ENCODE results near the gene SNRNP70. TPM values are rescaled to one million over a fixed set of nuclear protein-coding genes. Genes with fewer than 3 reads are reported as not detected.
"Not testable (repeated sequence)": the region's sequence is repeated elsewhere in the genome, so short reads cannot be mapped to it uniquely, and the experiment has no call there.

SNRNP70 gene, protein sequence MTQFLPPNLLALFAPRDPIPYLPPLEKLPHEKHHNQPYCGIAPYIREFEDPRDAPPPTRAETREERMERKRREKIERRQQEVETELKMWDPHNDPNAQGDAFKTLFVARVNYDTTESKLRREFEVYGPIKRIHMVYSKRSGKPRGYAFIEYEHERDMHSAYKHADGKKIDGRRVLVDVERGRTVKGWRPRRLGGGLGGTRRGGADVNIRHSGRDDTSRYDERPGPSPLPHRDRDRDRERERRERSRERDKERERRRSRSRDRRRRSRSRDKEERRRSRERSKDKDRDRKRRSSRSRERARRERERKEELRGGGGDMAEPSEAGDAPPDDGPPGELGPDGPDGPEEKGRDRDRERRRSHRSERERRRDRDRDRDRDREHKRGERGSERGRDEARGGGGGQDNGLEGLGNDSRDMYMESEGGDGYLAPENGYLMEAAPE
- 259 TPM for polyA plus RNA-seq (ENCODE audit: insufficient read length)

DNA sequence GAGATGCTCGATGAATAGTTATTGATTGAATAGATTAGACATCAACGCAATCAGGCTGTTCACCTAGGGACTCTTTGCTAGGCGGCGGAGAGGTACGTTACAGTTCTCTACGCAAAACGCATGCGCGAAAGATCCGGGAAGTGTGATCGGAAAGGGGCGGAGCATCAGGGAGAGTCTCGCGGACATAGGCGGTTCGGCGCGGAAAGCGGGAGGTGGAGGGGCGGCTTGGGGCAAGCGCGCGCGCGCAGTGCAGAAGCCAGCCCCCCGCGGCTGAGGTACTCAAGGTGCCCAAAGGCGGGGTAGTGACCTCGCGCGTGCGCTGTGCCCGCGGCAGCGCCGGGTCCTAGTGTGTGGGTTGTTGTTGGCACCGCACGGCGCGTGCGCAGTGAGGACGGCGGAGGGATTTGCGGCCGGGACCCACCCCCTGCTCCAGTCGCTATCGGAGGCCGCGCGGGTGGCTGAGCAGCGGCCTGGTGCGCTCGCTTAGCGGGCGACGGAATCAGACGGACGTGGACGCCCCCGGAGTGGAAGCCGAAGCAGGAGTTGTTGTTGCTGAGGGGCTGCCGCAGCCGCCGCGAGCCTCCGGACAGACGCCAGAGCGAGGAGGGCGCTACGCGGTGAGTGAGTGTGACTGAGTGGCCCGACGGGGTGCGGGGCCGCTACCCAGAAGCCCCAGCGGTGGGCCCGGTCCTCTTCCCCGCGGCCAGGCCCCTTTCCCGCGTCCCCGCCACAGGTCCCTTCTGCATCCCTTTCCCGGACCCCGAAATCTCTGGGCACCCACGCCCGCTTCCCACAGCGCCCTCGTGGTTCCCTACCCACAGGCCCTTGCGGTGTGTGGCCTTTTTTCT, at the start of gene SNRNP70:
TSS of gene SNRNP70 (plus strand) at position 432 of the 848 bp plus-strand sequence. CDS start 964 bp downstream, outside the sequence.
- peak; percentile 100 for DNase-seq

DNA sequence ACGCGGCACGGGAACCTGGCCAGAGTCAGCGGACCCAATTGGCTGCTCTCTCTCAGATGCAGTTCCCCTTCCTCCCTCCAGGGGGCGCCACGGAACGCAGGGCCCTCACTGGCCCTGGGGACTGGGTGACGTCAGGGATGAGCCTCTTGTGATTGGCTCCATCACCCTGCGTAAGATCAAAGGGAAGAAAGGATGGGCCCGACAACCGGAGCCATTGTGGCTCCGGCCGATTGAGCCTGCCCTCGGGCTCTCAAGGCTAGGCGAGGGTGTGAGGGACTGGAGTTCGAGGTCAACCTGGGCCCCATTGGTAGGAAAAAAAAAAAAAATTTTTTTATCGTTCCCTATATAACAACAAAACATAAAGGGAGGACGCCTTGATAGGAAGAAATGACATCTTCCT, 48.4 kb upstream of the SNRNP70 start, which contains the start of gene CGB1:
TSS of gene CGB1 (minus strand) at position 81 of the 400 bp plus-strand sequence. CDS start 184 bp downstream, outside the sequence.
- DNase-seq = not testable (repeated sequence)

DNA sequence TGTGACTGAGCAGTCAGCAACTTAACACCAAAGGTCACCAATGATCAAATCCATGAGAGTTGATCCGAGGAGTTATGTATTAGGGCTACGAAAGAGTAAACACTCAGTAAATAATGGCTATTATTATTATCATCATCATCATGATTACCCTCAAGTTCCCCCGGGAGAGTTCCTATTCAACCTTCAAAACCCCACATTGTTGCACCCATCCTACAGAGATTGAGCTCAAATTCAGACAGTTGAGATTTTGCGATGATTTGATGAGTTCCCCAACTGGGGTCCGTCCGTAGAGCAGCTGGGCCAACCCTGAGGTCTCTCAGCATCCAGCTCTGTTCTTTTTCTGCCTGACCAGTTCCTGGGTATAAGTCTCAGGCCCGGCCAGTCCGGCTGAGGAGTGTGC, 47.1 kb upstream of the SNRNP70 start:
- not testable (repeated sequence) for DNase-seq

DNA sequence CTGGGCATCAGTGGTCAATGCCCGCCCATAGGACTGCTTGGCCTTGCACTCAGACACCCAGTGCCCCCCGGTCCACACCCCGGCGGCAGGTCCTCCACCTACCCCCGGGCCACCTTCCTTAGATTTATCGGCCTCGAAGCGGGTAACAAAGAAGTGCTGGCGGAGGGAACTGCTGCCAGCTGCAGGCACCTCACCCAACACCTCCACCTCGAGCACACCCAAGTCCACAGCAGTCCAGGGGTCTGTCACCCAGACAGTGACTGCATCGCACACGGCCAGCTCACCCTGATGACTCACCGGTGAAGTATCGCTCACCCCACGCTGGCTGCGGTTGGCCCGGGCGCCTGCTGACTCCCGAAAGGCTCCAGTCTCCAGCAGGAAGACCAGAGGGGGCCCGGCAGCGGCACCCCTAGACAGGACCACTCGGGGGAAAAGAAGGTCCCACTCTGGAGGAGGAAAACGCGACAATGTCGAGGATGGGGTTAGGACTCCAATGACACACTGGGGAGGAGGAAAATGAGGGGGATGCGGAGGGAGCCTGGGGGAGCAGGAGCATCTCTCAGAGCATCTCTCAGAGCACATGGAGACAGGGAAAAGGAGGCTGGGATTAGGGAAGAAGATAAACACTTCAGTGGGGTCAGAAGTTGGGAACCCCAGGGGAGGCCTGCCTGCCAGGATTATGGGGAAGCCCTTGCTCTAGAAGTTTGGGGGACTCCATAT, 46.5 kb upstream of the SNRNP70 start:
- not testable (repeated sequence) for DNase-seq

DNA sequence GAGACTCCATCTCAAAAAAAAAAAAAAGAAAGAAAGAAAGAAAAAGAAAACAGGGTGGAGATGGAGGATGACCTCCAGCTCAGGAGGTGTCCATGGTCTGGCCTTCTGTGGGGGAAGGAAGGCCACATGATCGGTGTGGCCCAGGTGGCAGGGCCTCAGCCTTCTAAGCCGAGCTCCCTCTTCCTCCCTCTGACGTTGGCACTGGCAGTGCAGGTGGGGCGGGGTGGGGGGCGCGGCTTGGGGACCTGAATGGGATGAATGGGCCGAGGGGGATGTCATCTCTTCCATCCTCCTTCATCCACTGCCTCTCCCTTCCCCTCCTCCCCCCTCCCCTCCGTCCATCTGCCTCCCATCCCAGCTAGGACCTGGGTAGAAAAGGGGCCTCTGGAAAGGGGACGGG, 45.5 kb upstream of the SNRNP70 start:
- not testable (repeated sequence) for DNase-seq

DNA sequence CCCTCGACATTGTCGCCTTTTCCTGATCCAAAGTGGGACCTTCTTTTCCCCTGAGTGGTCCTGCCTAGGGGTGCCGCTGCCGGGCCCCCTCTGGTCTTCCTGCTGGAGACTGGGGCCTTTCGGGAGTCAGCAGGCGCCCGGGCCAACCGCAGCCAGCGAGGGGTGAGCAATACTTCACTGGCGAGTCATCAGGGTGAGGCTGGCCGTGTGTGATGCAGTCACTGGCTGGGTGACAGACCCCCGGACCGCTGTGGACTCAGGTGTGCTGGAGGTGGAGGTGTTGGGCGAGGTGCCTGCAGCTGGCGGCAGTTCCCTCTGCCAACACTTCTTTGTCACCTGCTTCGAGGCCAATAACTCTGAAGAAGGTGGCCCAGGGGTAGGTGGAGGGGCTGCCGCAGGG, 43.1 kb upstream of the SNRNP70 start:
- no peak for DNase-seq

DNA sequence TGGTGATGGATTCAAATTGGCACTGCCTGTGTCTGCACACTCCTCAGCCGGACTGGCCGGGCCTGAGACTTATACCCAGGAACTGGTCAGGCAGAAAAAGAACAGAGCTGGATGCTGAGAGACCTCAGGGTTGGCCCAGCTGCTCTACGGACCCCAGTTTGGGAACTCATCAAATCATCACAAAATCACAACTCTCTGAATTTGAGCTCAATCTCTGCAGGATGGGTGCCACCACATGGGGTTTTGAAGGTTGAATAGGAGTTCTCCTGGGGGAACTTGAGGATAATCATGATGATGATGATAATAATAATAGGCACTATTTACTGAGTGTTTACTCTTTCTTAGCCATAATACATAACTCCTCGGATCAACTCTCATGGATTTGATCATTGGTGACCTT, 42.6 kb upstream of the SNRNP70 start:
- DNase-seq = not testable (repeated sequence)

DNA sequence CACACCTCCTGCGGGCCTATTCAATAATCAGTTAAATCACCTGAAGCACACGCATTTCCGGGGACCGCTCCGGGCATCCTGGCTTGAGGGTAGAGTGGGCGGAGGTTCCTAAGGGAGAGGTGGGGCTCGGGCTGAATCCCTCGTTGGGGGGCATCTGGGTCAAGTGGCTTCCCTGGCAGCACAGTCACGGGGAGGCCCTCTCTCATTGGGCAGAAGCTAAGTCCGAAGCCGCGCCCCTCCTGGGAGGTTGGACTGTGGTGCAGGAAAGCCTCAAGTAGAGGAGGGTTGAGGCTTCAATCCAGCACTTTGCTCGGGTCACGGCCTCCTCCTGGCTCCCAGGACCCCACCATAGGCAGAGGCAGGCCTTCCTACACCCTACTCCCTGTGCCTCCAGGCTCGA, 41.7 kb upstream of the SNRNP70 start, which contains the start of gene CGB5:
TSS of gene CGB5 (plus strand) at position 301 of the 400 bp plus-strand sequence. CDS start 362 bp downstream, outside the sequence.
- DNase-seq = not testable (repeated sequence)

DNA sequence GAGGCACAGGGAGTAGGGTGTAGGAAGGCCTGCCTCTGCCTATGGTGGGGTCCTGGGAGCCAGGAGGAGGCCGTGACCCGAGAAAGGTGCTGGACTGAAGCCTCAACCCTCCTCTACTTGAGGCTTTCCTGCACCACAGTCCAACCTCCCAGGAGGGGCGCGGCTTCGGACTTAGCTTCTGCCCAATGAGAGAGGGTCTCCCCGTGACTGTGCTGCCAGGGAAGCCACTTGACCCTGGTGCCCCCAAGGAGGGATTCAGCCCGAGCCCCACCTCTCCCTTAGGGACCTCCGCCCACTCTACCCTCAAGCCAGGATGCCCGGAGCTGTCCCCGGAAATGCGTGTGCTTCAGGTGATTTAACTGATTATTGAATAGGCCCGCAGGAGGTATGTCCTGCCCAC, 36.2 kb upstream of the SNRNP70 start, which contains the start of gene CGB8:
TSS of gene CGB8 (minus strand) at position 101 of the 400 bp plus-strand sequence. CDS start 372 bp downstream, outside the sequence.
- DNase-seq = not testable (repeated sequence)

DNA sequence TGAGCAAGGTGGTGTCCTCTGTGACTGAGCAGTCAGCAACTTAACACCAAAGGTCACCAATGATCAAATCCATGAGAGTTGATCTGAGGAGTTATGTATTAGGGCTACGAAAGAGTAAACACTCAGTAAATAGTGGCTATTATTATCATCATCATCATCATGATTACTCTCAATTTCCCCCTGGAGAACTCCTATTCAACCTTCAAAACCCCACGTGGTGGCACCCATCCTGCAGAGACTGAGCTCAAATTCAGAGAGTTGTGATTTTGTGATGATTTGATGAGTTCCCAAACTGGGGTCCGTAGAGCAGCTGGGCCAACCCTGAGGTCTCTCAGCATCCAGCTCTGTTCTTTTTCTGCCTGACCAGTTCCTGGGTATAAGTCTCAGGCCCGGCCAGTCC, 35.4 kb upstream of the SNRNP70 start:
- not testable (repeated sequence) for DNase-seq

DNA sequence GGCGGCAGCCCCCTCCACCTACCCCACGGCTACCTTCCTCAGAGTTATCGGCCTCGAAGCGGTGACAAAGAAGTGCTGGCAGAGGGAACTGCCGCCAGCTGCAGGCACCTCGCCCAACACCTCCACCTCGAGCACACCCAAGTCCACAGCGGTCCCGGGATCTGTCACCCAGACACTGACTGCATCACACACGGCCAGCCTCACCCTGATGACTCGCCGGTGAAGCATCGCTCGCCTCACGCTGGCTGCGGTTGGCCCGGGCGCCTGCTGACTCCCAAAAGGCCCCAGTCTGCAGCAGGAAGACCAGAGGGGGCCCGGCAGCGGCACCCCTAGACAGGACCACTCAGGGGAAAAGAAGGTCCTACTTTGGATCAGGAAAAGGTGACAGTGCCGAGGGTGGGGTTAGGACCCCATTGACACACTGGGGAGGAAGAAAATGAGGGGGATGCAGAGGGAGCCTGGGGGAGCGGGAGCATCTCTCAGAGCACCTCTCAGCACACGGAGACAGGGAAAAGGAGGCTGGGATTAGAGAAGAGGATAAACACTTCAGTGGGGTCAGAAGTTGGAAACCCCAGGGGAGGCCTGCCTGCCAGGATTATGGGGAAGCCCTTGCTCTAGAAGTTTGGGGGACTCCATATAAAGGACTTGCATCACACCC, 34.7 kb upstream of the SNRNP70 start:
- not testable (repeated sequence) for DNase-seq

DNA sequence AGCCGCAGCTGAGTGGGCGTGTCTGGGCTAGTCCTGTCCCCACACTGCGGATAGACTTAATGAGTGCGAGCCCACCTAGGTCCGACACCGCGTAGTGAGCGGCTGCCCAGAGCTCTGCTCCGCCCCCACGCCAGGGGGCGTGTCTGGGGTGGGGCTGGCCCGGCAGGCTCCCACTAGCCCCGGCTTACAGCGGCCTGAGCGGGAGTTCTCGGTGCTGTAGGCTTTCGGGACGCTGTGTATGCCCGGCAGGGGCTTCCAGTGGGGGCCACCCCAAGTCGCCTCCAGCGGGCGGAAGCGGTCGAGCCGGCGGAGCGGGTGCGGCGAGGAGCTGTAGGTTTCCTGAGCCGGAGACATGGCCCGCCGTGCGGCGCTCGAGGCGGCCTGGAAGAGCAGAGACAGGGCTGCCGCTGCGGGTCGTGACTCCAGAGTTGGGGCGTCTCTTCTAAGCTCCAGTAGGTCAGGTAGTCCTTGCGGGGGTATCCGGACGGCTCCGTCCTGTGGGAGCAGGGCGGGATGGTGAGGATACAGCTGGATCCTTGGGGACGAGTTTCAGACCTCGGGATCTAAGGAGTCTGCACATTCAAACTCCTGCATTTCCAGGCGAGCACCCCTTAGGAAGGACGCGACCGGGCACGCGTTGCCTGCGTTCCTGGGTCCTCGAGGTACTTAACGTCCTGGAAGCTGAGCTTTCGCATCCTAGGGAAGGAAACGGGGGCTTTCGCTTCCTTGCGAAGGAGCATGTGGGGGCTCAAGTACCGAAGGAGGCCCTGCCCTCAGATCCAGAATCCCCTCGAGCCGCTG, 28.9 kb upstream of the SNRNP70 start:
- peak; percentile 46 for DNase-seq

DNA sequence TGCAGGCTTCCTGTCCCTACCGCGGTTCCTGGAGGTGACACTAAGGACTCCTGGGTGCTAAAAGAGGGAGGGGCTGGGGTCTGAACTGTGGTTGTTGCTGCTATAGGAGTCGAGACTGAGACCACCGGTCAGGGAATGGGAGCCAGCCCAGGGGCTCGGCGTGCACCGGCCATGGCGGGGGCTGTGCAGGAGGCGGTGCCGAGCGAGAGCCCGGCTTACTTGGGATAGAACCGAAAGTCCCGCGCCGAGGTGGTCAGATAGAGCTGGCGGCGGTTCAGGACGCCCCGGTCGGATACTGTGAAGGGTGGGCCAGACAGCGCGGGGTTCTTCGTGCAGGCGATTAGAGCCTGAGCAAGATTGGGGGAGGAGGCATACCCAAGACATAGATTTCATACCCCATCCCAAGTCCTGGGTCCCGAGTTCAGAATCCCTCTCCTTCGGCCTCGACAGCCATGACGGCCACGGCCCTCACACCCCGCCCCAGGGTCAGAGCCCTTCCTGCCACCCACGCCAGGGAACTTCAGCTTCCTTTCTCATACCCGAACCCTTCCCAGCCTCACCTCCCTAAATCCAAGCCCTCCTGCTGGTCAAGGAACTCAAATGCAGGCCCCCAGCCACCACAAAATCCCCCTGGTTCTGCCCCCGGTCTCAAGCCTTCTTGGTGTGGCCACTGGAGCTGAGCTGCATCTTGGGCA, 28.2 kb upstream of the SNRNP70 start:
- DNase-seq = not testable (repeated sequence)

DNA sequence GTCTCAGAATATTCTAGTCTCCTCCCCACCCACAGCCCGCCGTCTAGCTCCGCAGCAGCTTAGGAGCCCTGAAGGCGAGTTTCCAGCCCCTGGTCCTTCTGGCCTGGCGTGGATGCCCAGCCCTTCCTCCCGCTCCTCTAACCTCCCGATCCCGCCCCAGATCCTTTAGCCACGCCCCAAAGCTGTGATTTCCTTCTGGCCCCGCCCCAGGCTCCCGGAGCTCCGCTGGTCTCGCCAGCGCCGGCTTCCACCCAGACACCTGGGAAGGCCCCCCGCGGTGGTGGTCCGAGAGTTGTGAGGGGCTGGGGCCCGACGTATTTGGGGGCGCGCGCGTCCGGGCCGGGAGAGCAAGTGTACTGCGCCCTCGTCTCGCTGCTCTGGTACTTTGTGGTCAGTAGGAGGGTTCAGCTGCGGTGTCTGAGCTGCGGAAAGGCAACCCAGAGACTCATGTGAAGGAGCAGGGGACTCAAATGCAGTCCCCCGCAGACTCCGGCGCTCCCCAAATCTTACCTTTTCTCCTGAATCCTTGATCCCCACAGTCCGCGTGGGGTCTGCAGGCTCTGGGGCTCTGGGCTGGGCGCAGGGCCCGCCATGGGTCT, 27.5 kb upstream of the SNRNP70 start, which contains the start of gene CGB7:
TSS of gene CGB7 (minus strand) at position 114 of the 599 bp plus-strand sequence. CDS start 2,374 bp downstream, outside the sequence.
- no peak for DNase-seq

DNA sequence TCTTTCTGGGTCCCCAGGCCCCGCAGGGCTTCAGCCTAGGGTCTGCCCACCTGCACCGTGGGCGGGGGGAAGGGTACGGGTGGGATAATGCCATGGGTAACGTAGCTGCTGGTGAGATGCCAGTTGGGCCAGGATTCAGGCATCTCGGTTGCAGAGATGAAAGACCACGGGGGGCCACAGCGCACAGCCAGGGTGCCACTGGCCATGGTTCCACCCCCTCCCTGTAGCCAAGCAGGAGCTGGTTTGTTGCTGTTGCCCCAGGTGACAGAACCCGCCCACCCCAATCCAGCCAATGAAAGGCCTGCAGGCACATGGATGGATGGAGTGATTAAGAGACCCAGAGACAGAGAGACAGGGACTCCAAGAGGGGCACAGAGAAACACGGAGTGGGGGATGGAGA, 26.7 kb upstream of the SNRNP70 start:
- DNase-seq = no peak

DNA sequence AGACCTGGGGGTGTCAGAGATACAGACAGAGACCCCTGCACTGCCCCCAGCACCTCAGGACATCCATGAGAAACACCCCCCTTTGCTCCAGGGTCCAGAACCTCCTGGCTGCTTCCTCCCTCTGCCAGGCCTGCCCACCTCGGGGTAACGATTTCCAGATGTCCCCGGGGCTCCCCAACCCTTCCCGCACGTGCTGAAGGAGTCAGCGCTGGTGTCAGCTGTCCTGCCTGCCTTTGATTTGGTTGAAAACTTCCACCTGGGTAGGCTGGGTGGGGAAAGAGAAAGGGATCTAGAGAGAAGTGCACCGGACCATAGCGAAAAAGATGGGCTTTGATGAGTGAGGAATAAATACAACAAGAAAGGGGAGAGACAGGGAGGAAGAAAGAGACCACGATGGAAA, 26.2 kb upstream of the SNRNP70 start:
- no peak for DNase-seq

DNA sequence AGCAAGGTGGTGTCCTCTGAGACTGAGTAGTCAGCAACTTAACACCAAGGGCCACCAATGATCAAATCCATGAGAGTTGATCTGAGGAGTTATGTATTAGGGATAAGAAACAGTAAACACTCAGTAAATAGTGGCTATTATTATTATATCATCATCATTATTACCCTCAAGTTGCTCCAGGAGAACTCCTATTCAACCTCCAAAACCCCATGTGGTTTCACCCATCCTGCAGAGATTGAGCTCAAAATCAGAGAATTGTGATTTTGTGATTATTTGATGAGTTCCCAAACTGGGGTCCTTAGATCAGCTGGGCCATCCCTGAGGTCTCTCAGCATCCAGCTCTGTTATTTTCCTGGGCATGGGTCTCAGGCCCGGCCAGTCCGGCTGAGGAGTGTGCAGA, 24.3 kb upstream of the SNRNP70 start:
- DNase-seq = no peak

DNA sequence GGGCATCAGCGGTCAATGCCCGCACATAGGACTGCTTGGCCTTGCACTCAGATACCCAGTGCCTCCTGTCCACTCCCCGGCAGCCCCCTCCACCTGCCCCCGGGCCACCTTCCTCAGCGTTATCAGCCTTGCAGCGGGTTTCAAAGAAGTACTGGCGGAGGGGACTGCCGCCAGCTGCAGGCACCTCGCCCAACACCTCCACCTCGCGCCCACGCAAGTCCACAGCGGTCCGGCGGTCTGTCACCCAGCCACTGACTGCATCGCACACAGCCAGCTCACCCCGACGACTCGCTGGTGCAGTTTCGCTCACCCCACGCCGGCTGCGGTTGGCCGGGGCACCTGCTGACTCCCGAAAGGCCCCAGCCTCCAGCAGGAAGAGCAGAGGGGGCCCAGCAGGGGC, 23.8 kb upstream of the SNRNP70 start:
- DNase-seq = no peak

DNA sequence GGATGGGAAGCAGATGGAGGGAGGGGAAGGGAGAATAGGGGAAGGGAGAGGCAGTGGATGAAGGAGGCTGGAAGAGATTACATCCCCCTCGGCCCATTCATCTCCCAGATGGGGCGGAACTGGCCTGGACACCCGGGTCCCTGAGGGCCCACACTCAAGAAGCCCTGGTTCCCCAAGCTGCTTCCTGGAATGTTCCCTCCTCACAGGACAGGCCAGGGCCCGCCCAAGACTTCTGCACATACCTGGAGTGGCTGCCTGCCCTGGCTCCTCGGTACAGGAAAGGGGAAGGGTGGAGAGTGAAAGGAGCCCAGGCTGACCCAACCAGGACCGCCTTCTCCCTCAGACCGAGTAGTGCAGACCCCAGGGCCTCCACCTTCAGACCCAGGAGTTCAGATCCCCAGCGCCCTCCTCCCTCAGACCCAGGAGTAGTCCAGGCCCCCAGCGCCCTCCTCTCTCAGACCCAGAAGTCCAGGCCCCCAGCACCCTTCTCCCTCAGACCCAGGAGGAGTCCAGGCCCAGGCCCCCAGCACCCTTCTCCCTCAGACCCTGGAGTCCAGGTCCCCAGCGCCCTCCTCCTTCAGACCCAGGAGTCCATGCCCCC, 21.1 kb upstream of the SNRNP70 start:
- DNase-seq = no peak

Data from hindlimb muscle (tissue), 1 donor.